Fibroblast of skin of scalp (primary cell): ENCODE data around the gene PICK1.
A peak's percentile ranks its signal among the peaks of the same experiment; 100 is the strongest.

ENCODE experiments used
- DNase-seq: peaks from one replicate; pipeline ENCODE4 v3.0.0-alpha.2; 2013

Gene PICK1

DNA sequence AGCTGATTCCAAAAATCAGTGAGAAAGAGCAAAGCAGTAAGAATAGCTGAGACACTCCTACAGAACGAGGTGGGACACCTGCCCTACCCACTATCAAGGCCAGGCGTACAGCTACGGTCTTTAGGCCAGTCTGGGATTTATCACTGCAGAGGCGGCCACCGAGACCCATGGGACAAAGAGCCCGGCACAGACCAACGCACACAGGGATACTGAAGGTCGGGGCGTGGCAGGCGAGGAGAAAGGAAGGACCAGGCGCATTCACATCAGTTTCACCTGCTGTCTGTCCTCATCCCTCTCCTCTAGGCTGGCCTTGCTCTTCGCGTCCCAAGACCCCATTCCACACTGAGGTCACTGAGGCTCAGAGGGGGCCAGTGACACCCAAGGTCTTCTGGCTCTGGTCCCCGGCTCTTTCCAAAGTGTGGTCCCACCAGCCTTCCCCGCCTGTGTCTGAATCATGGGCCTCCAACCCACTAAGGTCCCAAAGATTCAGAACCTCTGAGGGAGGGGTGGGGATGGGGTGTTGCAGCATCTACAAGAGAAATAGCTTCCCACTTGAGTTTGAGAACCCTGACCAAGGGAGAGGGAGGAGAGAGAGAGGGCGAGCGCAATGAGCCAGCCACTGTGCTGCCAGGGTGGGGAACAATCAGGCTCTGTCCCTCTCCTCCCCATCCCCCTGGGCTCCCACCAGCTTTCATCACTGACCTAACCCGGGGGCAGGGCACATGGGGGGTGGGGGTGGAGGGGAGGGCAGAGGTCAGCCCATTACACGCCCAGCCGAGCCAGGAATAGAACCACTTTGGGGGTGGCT, 7.2 kb upstream of the PICK1 start:
- DNase-seq = no peak

DNA sequence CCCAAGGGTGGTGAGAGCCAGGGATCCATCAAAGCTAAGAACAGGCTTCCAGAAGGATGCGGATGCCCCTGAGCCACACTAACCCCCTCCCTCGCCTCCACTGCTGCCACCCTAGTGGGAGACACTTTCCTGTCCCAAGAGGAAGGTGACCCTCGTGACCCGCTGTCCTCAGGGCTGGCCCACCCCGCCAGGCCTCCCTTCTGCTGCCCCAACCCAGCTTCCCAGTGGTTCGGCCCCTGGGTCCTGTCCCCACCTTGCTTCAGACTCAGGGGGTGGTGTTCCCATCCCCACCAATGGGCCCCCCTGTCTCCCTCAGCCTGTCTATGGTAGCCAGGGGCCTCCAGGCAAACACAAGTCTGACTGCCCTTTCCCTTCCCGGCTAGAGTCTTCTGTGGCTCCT, 6.5 kb upstream of the PICK1 start:
- no peak for DNase-seq

DNA sequence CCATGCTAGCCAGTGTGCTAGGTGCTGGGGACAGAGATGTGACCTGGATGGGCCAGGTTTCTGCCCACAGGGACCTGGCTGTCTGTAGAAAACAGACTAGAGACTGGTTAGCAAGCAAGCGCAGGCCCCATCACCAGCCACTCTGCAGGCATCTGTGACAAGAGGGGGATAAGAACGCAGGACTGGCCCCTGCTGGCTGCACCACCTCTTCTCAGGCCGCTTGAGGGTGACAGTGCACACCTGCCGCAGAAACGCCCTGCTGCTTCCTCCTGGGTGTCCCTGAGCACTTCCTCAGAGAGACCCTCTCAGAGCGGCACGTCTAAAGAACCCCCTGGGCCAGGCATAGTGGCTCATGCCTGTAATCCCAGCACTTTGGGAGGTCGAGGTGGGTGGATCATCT, 5.9 kb upstream of the PICK1 start:
- no peak for DNase-seq

DNA sequence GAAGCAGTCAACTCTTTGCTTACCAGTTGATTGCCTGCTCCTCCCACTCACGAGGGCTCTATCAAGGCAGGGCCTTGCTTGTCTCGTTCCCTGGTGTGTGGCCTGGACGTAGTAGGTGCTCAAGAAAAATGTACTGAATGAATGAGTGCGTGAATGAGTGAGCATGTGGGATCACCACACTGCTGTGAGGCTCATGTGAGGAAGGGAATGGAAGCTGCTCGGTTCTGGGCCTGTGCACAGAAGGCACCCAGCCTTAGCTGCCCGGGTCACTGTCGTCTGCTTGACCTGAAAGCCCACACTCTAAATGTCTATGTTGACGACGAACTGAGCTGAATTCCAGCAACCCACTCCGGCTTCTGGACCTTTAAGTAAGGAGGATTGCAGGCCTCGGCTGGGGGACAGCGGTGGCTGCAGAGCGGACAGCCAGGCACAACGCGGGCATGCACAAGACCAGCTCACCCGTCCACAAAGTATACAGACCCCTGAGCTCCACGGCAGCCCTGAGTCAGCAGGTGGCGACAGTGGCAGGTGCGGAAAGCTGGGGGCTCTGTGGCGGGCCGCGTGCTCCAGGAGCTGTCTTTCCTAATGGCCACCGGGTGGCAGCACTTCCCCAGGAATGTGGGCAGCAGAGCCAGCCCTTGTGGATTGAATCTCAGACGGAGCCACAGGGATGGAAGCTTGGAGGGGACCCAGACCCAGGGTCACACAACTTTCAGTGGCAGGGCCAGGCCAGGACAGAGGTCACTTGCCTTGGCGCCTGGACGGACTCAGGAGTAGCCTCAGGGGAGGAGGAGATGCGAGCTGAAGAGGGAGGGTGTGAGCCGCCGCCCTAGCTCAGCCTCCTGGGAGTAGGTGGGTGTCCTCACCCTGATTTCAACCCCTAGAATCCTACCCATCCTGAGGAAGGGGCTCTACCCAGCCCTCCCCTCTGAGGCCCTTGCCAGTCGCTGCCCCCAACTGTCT, 5.0 kb upstream of the PICK1 start:
- DNase-seq = peak; percentile 77

DNA sequence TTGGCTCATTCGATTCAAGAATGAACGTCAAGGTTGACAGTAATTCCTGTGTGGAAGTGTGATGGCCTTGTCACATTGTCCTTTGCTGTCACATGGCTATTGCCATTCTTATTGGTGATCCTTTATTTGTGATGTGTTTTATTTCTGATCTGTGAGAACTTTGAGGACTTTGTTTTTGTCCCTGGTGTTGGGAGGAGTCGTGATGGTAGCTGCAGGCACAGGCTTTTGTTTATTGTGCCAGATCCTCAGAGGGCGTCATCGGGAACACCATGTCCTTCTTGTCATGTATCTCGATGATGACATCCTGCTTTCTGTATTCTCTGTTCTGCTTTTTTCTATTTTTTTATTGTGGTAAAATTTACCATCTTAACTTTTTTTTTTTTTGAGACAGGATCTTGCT, 5.6 kb downstream of the PICK1 start:
- DNase-seq = no peak

DNA sequence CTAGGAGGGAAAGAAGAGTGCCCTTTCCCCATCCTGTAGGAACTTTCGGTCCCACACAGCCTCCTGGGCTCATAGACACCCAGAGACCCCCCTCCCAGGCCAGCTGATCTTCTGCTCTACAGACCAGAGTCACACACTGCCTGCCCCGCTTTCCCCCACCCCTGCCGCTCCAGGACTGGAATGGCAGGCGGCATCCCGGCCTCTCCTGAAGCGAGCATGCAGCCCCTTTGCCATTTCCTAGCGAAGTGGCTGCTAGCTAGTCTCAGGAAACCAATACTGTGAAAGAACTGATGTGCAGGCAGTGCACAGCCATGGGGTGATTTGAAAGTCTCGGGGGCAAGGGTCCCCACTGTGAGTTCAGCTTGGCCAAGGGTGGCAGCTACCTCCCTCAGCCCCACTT, 8.3 kb downstream of the PICK1 start:
- DNase-seq = no peak

DNA sequence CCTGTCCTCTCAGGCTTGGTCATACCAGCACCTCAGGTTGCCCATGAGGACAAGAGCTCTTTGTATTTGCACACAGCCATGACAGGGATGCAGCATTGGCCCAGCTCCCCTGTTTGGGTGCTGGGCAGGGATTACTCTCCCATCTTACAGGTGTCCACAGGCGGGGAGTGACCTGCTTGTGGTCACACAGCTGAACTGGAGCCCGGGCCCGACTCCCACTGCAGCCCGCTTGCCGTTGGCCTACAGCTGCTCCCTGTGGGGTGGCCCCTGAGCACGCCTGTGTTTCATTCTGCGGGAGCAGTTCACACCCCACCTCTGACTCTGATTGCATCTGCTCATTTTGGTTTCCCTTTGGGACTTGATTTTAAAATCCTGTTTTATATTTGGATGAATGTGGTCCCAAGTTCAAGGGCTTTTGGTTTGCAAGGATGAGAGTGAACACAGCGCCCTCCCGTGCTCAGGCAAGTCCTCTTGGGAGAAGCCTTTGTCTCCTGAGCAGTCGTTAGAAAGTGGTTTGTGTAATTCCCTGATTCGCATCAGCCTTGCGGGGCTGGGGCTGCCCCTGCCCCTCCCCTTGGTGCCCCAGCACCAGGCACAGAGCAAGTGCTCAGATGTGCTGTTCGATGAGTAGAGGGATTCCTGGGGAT, 9.3 kb downstream of the PICK1 start:
- DNase-seq = no peak

DNA sequence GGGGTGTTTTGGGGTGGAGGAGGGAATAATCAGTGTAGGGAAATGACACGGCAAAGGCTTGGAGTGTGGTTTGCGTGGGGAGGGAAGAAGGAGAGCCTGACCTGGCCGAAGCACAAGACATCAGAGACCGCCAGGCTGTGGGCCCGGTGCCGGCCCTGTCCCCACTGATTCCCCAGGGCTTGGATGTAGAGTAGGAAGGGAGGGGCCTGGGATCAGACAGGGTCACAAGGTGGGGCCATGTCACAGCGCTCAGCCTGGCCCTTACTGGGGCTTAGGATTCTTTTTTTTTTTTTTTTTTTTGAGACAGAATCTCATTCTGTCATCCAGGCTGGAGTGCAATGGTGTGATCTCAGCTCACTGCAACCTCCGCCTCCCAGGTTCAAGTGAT, 9.8 kb downstream of the PICK1 start:
- no peak for DNase-seq

DNA sequence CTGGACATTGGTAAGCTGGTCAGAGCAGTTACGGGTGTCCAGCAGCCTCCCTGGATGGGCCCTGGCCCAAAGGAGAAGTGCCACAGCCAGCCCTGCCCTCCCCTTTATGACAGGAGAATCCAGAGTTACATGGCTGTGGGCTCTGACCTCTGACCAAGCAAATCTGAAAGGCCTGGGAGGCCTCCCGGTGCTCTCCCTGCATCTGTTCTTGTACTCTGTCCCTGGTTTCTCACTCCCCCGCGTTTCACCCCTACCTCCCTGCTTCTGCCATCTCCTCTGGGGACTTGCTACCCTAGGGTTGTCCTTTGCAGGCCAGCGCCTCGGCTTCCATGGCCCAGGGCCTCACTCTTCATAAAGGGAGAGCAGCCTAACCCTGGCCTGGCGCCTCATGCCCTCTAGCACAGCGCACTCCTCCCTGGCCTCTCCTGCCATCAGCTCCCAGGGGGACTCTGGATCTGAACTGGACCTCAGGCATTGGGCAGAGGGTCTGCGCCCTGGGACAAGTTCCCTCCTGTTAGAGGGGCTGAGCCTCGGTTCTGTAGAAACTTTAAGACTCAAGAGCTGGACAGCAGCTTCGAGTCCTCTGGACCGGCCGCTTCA, 10.7 kb downstream of the PICK1 start:
- DNase-seq = no peak

DNA sequence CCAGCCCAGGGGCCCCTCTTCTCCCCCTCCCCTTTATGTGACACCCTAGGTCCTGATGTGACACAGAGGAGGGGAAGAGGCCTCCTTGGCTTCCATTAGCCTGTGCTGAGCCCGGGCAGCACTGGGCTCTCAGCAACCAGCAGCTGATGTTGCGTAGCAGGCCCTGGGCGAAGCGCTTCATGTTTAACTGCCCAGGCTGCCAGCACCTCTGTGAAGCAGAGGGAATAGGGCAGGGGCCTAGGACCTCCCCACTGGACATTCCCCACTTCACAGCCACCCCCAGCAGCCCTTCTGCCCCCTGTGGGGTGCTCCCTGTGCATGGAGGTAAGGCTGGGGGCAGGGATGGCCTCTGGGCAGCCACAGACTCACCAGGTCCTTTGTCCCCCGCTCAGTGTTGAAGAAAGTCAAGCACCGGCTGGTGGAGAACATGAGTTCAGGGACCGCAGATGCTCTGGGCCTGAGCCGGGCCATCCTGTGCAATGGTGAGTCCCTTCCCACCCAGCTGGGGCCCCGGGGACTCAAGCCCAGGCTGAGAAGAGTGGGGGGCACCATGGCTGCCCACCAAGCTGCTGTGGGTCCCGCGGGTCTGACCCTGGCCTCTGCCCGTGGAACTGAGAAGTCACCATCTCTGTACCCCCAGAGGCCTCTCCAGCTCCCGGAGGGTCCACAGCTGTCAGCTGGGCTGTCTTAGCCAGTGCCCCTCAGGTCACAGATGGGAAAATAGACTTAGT, 11.6 kb downstream of the PICK1 start:
- no peak for DNase-seq

DNA sequence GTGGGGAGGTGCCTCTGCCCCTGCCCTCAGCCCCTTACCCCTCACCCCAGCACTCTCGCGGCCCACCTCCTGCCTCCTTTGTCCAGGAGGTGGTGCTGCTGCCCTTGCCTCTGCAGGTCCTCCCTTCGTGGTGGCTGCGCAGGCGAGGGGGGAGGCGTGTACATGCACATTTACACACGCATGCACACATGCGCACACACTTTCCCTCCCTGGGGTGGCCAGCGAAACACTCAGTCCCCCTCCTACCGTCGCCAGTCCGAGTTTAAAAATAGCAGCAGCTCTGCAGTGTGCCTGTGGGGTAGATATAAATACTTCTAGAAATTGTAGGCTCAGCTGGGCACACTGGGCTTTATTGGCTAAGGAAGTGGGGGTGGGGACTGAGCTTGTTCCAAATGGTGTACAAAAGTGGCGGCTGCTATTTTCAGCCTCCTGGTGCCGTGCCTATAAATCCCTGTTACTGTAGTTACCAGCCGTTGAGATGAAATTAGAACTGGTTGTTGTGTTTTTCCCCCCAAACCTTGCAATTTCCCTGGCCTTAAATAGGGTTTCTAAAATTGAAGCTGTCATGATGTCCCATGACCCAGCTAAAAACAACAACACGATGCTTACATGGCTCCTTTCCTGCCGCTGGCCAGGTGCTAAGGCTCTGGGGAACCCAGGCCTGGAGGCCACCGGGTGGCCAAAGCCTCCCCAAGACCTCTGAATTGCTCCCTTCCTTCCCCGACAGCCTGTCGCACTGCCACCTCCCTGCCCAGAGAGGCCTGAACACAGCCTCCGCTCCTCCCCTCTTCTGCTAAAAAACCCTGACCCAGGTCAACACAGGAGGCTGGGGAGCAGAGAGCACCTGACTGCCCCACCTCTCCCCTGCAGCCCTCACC, 12.4 kb downstream of the PICK1 start:
- DNase-seq = peak; percentile 79

DNA sequence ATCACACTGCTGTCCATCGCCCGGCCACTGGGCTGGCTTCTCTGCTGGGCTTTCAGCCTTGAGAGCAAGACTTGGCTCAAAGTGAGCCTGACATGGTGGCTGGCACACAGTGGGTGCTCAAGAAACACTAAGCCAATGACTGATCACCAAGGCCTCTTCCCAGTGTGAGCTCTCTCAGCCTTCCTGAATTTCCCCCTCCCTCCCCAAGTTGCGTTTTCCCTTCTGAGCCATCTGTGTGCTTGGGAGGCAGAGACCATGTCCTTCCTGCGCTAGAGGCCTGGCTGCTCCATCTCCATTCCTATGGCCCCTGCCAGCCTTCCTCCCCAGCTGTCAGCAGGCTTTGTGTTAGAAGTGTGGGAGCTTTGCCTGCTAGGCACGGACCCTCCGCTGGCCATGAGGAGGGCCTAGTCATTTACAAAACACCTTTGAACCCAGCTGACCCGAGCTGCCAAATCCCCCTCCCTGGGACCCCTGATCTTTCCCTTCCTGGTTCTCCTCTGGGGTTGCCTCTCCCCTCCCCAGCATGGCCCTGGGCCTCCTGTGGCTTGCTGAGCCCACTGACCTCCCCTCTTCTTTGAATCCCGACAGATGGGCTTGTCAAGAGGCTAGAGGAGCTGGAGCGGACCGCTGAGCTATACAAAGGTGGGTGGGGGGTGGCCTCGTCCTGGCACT, 13.2 kb downstream of the PICK1 start:
- DNase-seq = no peak

DNA sequence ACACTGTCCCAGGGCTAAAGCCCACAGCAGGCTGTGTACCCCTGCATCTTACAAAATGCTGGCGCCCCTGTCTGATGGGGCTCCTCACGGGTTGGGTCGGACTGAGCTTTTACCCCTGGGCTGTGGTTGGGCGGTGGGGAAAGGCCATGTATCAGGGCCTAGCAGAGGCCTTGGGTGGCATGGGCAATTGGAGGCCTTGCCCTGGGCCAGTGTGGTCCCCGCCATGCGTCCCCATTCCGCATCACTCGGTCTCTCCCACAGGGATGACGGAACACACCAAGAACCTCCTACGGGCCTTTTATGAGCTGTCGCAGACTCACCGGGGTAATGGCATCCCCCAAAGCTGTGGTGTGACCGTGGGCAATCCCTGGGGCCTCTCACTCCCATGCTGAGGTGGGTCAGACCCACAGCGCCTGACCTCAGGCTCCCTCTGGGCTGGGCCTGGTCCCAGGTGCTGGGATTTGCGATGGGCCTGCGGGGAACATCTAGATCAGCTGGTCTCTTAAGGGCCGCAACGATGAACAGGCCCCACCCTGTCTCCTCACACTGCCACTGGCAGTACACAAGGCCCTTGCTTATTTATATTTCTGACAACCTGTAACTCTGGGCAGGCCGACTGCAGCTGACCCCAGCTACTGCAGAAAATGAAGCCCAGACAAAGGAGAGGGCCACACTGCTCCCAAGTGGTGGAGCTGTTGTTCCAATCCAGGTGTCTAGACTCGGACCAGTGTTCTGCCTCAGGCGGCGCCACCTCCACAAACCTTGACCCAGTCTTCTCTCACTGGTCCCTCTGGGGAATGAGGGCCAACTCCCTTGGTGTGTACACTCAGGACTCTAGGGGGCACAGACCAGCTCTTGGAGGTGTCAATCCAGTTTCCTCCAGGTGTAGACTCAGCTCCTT, 14.5 kb downstream of the PICK1 start:
- no peak for DNase-seq

DNA sequence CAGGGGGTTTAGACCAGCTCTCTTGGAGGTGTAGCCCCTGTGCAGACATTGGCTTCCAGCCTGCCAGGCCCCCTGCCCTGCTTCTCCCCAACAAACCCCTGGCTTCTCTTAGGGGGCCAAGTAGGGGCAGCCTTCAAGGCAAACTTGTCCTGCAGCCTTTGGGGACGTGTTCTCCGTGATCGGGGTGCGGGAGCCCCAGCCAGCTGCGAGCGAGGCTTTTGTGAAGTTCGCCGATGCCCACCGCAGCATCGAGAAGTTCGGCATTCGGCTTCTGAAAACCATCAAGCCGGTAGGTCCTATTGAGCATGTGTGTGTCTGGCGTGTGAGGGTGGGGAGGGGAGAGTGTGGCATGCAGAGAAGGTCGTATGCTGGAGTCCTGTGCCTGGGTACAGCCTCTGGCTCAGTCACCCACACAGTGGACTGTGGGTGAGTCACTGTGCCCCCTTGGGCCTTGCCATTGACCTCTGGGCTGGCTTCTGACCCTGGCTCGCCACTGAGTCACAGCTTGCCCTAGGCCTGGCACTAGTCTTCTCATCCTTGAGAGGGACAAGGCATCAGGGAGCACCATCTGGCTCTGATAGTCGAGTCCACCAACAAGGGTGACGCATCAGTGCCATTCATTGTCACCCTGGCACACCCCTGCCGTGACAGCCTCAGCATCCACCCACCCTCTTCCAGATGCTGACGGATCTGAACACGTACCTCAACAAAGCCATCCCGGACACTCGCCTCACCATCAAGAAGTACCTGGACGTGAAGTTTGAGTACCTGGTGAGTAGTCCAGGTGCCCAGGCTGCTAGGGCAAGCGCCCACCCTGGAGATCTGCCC, 15.3 kb downstream of the PICK1 start:
- DNase-seq = no peak

DNA sequence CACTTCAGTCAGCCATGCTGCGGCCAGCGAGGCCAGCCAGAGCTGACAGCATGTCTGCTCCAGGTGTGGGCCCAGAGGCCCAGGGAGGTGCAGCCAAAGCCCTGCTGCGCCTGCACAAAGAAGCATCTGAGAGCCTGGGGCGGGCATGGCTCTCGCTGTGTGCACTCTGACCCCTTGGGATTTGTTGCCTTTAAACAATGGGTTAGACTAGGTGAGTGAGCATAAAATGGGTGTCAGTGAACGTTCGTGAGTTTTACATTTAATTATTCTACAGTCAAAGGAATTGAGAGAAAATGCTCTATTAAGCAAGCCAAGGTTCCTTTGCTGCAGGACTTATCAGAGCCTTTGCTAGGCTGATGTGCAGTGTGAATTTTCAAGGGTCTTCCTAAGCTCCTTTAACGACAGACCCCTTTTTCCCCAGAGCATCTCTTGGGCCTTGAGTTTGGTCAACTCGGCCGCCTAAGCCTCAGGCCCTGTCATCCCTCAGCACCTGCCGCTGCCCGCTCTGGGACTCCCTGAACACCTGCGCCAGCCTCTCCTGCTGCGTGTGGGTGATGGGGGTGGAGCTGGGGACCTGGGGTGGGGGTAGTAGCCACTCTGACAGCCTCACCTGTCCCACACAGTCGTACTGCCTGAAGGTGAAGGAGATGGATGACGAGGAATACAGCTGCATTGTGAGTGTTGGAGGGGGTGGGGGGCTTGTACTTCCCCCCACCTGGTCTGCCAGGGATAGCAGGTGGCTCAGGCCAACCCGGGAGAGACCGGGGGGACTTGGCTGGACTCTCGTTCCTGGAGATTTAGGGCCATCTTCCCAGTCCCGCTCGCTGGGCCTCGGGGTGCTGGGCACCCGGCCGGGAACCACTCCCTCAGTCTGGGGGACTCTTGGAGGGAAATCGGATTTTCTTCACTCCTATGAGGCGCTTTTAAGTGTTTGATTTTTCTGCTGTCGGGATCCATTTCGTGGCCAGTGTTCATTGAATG, 16.2 kb downstream of the PICK1 start:
- no peak for DNase-seq

DNA sequence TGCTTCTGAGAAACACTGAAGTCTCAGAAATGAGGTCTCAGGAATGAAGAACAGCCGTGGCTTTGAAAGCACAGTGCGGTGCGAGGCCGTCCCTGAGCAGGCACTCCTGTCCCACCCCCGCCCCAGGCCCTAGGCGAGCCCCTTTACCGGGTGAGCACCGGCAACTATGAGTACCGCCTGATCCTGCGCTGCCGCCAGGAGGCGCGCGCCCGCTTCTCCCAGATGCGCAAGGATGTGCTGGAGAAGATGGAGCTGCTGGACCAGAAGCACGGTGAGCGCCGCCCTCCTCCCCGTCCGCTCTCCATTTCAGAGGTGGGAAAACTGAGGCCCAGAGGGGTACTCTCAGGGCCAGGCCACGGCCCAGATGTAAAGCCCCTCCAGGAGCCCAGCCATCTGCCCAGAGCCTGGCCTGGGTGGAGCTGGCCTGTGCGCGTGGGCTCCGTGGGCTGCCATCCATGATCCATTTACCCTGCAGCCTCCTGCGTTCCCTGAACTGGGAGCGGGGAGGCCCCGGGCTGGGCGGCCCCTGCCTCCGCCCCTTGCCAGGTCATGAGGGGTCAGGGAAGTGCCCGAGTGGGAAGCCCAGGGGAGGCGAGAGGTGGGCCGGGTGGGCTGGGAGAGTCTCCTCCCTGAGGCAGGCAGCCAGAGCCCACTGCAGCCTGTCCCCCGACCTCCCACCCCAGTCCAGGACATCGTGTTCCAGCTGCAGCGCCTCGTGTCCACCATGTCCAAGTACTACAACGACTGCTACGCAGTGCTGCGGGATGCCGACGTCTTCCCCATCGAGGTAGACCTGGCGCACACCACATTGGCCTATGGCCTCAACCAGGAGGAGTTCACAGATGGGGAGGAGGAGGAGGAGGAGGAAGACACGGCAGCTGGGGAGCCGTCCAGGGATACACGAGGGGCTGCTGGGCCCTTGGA, 17.2 kb downstream of the PICK1 start:
- peak; percentile 53 for DNase-seq
